Osteoblast (primary cell): ENCODE measurements around the gene PTDSS2. TPM values are rescaled to one million over a fixed set of nuclear protein-coding genes. Genes with fewer than 3 reads are reported as not detected.

Experiments
- DNase-seq: peaks from one replicate; pipeline ENCODE4 v3.0.0; 2011; ENCODE audit warnings: low spot score, mixed read lengths; ENCODE audit not compliant: insufficient read length; ENCODE audit errors: missing footprints
- H2AFZ ChIP-seq: 2 replicates; pipeline ENCODE4 v1.6.0; 2011; ENCODE audit warnings: mild to moderate bottlenecking, low read length
- H3K27ac ChIP-seq: 2 replicates; pipeline ENCODE4 v1.5.1; 2011; ENCODE audit warnings: mild to moderate bottlenecking, low read depth, low read length, moderate library complexity
- H3K27me3 ChIP-seq: 2 replicates; pipeline ENCODE4 v1.6.0; 2012; ENCODE audit warnings: mild to moderate bottlenecking, control low read depth, inconsistent platforms, low read length, moderate library complexity; ENCODE audit not compliant: insufficient read depth
- H3K36me3 ChIP-seq: 2 replicates; pipeline ENCODE4 v1.5.1; 2011; ENCODE audit warnings: mild to moderate bottlenecking, low read length, control low read depth, moderate library complexity; ENCODE audit not compliant: insufficient read depth
- H3K4me1 ChIP-seq: 2 replicates; pipeline ENCODE4 v1.5.1; 2011; ENCODE audit warnings: mild to moderate bottlenecking, low read length, control low read depth, moderate library complexity; ENCODE audit not compliant: insufficient read depth
- H3K4me2 ChIP-seq: 2 replicates; pipeline ENCODE4 v1.6.0; 2011; ENCODE audit warnings: mild to moderate bottlenecking, low read length; ENCODE audit not compliant: insufficient read depth
- H3K4me3 ChIP-seq: fragments of 200-600 bp; sonication (generic); 3 replicates; pipeline ENCODE4 v1.5.1; 2012; ENCODE audit warnings: mild to moderate bottlenecking, low read length, inconsistent platforms; ENCODE audit not compliant: insufficient read depth
- H3K79me2 ChIP-seq: 2 replicates; pipeline ENCODE4 v1.6.0; 2012; ENCODE audit warnings: mild to moderate bottlenecking, low read length, control low read depth, inconsistent platforms; ENCODE audit not compliant: insufficient read depth
- H3K9me3 ChIP-seq: 2 replicates; pipeline ENCODE4 v1.5.1; 2011; ENCODE audit warnings: low read depth, low read length, control low read depth
- H4K20me1 ChIP-seq: 2 replicates; pipeline ENCODE4 v1.6.0; 2012; ENCODE audit warnings: mild to moderate bottlenecking, low read length, control low read depth; ENCODE audit not compliant: insufficient read depth
- CTCF ChIP-seq: IDR thresholded peaks from 2 replicates; pipeline ENCODE4 v1.5.1; 2011; ENCODE audit warnings: mild to moderate bottlenecking, low read depth, low read length, moderate library complexity; ENCODE audit errors: extremely low read depth
- total RNA-seq: library from RNA; depleted of rRNA; stranded (reverse); fragments of >200 nt; gene quantifications from 2 replicates; pipeline ENCODE4 v1.2.3, GENCODE V29; 2012

PTDSS2 gene
- total RNA-seq, 1 donor: 36.2 TPM

GRCh38 chr11:532527-532985 is 82.5 kb downstream of the PTDSS2 start:
- Histone ChIP-seq H3K27me3 (no peaks in the 10 kb centered on the region), H3K9me3 (no peaks in the 10 kb centered on the region), H3K4me2 (no peak overlapping the region), H2AFZ (no peak overlapping the region), H4K20me1 (peaks cover 23% of the 10 kb centered on the region), H3K4me3 (no peak overlapping the region), H3K4me1 (peaks cover 20% of the 10 kb centered on the region), H3K27ac (no peak overlapping the region), H3K36me3 (peaks cover 13% of the 10 kb centered on the region), H3K79me2 (peaks cover 16% of the 10 kb centered on the region)
- DNase-seq: peak; percentile 78
- no peak for TF ChIP-seq CTCF

GRCh38 chr11:532986-533585 is 83.0 kb downstream of the PTDSS2 start:
- peak; percentile 71 for DNase-seq
- Histone ChIP-seq H3K4me2 (no peak overlapping the region), H3K27ac (no peak overlapping the region), H4K20me1 (peaks cover 23% of the 10 kb centered on the region), H3K79me2 (peaks cover 16% of the 10 kb centered on the region), H3K4me3 (no peak overlapping the region), H3K27me3 (no peaks in the 10 kb centered on the region), H3K9me3 (no peaks in the 10 kb centered on the region), H3K36me3 (peaks cover 13% of the 10 kb centered on the region), H2AFZ (no peak overlapping the region), H3K4me1 (peaks cover 20% of the 10 kb centered on the region)
- no peak for TF ChIP-seq CTCF

- H3K4me2 ChIP-seq: peak overlapping the region; percentile 87
- no peak overlapping the region for H3K27ac ChIP-seq
- no peak for TF ChIP-seq CTCF
- H2AFZ ChIP-seq: no peak overlapping the region
- H3K27me3 ChIP-seq: no peaks in the 10 kb centered on the region
- peak overlapping the region; percentile 80 for H3K4me3 ChIP-seq
- H3K79me2 ChIP-seq: peaks cover 16% of the 10 kb centered on the region
- H4K20me1 ChIP-seq: peaks cover 23% of the 10 kb centered on the region
- H3K4me1 ChIP-seq: peaks cover 20% of the 10 kb centered on the region
- no peaks in the 10 kb centered on the region for H3K9me3 ChIP-seq
- peaks cover 13% of the 10 kb centered on the region for H3K36me3 ChIP-seq
- peak; percentile 80 for DNase-seq
Observed at GRCh38 chr11:533586-534395, 83.7 kb downstream of the PTDSS2 start.
